SKM-1 (cell line): ENCODE data around the gene C3orf18.

ENCODE experiments used
- DNase-seq: peaks from one replicate; lab custom pipeline; 2025; ENCODE audit not compliant: unreplicated experiment; lab: John Stamatoyannopoulos, UW

The C3orf18 gene

GRCh38 chr3:50551681-50552435, 15.7 kb downstream of the C3orf18 start:
- DNase-seq: no peak

- DNase-seq: no peak
Measured at GRCh38 chr3:50551054-50551659, 16.4 kb downstream of the C3orf18 start.

GRCh38 chr3:50550079-50550736, 17.3 kb downstream of the C3orf18 start:
- peak; percentile 44 for DNase-seq

- no peak for DNase-seq
Measured at GRCh38 chr3:50549226-50549625, 18.3 kb downstream of the C3orf18 start.

- DNase-seq: no peak
Measured at GRCh38 chr3:50545781-50546180, 21.8 kb downstream of the C3orf18 start.

- peak; percentile 17 for DNase-seq
Measured at GRCh38 chr3:50542177-50543034, 25.1 kb downstream of the C3orf18 start.

GRCh38 chr3:50539356-50540286, 27.9 kb downstream of the C3orf18 start:
- no peak for DNase-seq

GRCh38 chr3:50537421-50538129, 30.0 kb downstream of the C3orf18 start:
- DNase-seq: no peak

GRCh38 chr3:50536471-50537180, 30.9 kb downstream of the C3orf18 start:
- no peak for DNase-seq

- no peak for DNase-seq
Measured at GRCh38 chr3:50534681-50535330, 32.7 kb downstream of the C3orf18 start.

GRCh38 chr3:50533807-50534461, 33.6 kb downstream of the C3orf18 start:
- DNase-seq: no peak

- DNase-seq: no peak
Measured at GRCh38 chr3:50533316-50533715, 34.2 kb downstream of the C3orf18 start.

- DNase-seq: no peak
Measured at GRCh38 chr3:50532062-50532705, 35.4 kb downstream of the C3orf18 start.

GRCh38 chr3:50531201-50531600, 36.3 kb downstream of the C3orf18 start:
- no peak for DNase-seq

GRCh38 chr3:50530001-50530970, 37.3 kb downstream of the C3orf18 start:
- DNase-seq: no peak

GRCh38 chr3:50525987-50526386, 41.6 kb downstream of the C3orf18 start:
- no peak for DNase-seq
